Measurements from ENCODE around the gene OGFOD3. TPM values are rescaled to one million over a fixed set of nuclear protein-coding genes. Genes with fewer than 3 reads are reported as not detected.

OGFOD3 gene
- total RNA-seq, 1 donor from 2014 or later = 34.7 TPM

GRCh38 chr17:82405051-82405450 is 13.3 kb downstream of the OGFOD3 start:
- Mint-ChIP-seq H3K27ac (no peak overlapping the region), H3K9me3 (no peaks in the 10 kb centered on the region), H3K36me3 (ENCODE audit: low read depth) (peaks cover 23% of the 10 kb centered on the region), H3K4me1 (ENCODE audit: low read depth) (peaks cover 19% of the 10 kb centered on the region), H3K27me3 (ENCODE audit: insufficient read depth) (no peaks in the 10 kb centered on the region), H3K4me3 (no peak overlapping the region)
- no peak for DNase-seq (ENCODE audit: low spot score)
- intact Hi-C loops (cut with micrococcal nuclease) = no loop called here

- no peak overlapping the region for H3K4me3 Mint-ChIP-seq
- H3K27ac Mint-ChIP-seq = no peak overlapping the region
- H3K9me3 Mint-ChIP-seq = no peaks in the 10 kb centered on the region
- H3K4me1 Mint-ChIP-seq (ENCODE audit: low read depth) = peaks cover 20% of the 10 kb centered on the region
- H3K36me3 Mint-ChIP-seq (ENCODE audit: low read depth) = peaks cover 27% of the 10 kb centered on the region
- H3K27me3 Mint-ChIP-seq (ENCODE audit: insufficient read depth) = no peaks in the 10 kb centered on the region
- no peak for DNase-seq (ENCODE audit: low spot score)
- intact Hi-C loops (cut with micrococcal nuclease) = no loop called here
Observed at GRCh38 chr17:82403662-82404660, 14.4 kb downstream of the OGFOD3 start.

DNA sequence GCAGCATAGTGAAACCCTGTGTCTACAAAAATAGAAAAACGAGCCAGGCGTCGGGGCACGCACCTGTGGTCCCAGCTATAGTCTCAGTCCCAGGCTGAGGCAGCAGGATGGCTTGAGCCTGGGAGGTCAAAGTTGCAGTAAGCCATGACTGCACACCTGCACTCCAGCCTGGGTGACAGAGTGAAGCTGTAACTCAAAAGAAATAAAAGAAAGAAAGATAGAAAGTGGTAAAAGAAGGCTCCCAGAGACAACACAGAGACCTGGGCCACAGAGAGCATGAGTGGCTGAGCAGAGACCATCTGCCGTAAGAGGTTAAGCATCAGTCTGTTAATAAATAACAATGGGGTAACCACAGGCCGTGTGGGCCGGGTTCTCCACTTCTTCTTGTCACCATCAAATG is 15.5 kb downstream of the OGFOD3 start:
- H3K4me3 Mint-ChIP-seq = no peak overlapping the region
- no peak overlapping the region for H3K27ac Mint-ChIP-seq
- intact Hi-C loops (cut with micrococcal nuclease) = no loop called here

GRCh38 chr17:82400830-82401229 is 17.6 kb downstream of the OGFOD3 start:
- intact Hi-C loops (cut with micrococcal nuclease) = no loop called here
- H3K27ac Mint-ChIP-seq = peak overlapping the region; percentile 69
- no peaks in the 10 kb centered on the region for H3K9me3 Mint-ChIP-seq

More for the DNA sequence above, 15.5 kb downstream of the OGFOD3 start:
- H3K4me1 Mint-ChIP-seq (ENCODE audit: low read depth) = peaks cover 20% of the 10 kb centered on the region
- no peaks in the 10 kb centered on the region for H3K27me3 Mint-ChIP-seq (ENCODE audit: insufficient read depth)
- no peak for DNase-seq (ENCODE audit: low spot score)
- H3K9me3 Mint-ChIP-seq = no peaks in the 10 kb centered on the region
- H3K36me3 Mint-ChIP-seq (ENCODE audit: low read depth) = peaks cover 27% of the 10 kb centered on the region

GRCh38 chr17:82400206-82400605 is 18.2 kb downstream of the OGFOD3 start:
- Mint-ChIP-seq H3K27ac (no peak overlapping the region), H3K4me3 (no peak overlapping the region), H3K4me1 (ENCODE audit: low read depth) (peaks cover 20% of the 10 kb centered on the region), H3K9me3 (no peaks in the 10 kb centered on the region), H3K27me3 (ENCODE audit: insufficient read depth) (no peaks in the 10 kb centered on the region), H3K36me3 (ENCODE audit: low read depth) (peaks cover 21% of the 10 kb centered on the region)
- no peak for DNase-seq (ENCODE audit: low spot score)
- intact Hi-C loops (cut with micrococcal nuclease) = no loop called here

More at GRCh38 chr17:82400830-82401229, 17.6 kb downstream of the OGFOD3 start:
- H3K27me3 Mint-ChIP-seq (ENCODE audit: insufficient read depth) = no peaks in the 10 kb centered on the region
- peak; percentile 62 for DNase-seq (ENCODE audit: low spot score)
- H3K4me1 Mint-ChIP-seq (ENCODE audit: low read depth) = peaks cover 20% of the 10 kb centered on the region
- H3K4me3 Mint-ChIP-seq = peak overlapping the region; percentile 78
- peaks cover 22% of the 10 kb centered on the region for H3K36me3 Mint-ChIP-seq (ENCODE audit: low read depth)

GRCh38 chr17:82399601-82400101 is 18.7 kb downstream of the OGFOD3 start:
- Mint-ChIP-seq H3K36me3 (ENCODE audit: low read depth) (peaks cover 20% of the 10 kb centered on the region), H3K27me3 (ENCODE audit: insufficient read depth) (no peaks in the 10 kb centered on the region), H3K9me3 (no peaks in the 10 kb centered on the region), H3K4me1 (ENCODE audit: low read depth) (peaks cover 20% of the 10 kb centered on the region), H3K27ac (no peak overlapping the region), H3K4me3 (no peak overlapping the region)
- intact Hi-C loops (cut with micrococcal nuclease) = no loop called here
- DNase-seq (ENCODE audit: low spot score) = no peak

- H3K4me1 Mint-ChIP-seq (ENCODE audit: low read depth) = peaks cover 20% of the 10 kb centered on the region
- H3K36me3 Mint-ChIP-seq (ENCODE audit: low read depth) = peaks cover 20% of the 10 kb centered on the region
- H3K27ac Mint-ChIP-seq = no peak overlapping the region
- intact Hi-C loops (cut with micrococcal nuclease) = no loop called here
- no peaks in the 10 kb centered on the region for H3K9me3 Mint-ChIP-seq
- no peak for DNase-seq (ENCODE audit: low spot score)
- H3K4me3 Mint-ChIP-seq = no peak overlapping the region
- H3K27me3 Mint-ChIP-seq (ENCODE audit: insufficient read depth) = no peaks in the 10 kb centered on the region
Observed at GRCh38 chr17:82399041-82399441, 19.3 kb downstream of the OGFOD3 start.

GRCh38 chr17:82397449-82398335 is 20.7 kb downstream of the OGFOD3 start:
- Mint-ChIP-seq H3K27me3 (ENCODE audit: insufficient read depth) (no peaks in the 10 kb centered on the region), H3K9me3 (no peaks in the 10 kb centered on the region), H3K4me3 (no peak overlapping the region), H3K4me1 (ENCODE audit: low read depth) (peaks cover 15% of the 10 kb centered on the region), H3K36me3 (ENCODE audit: low read depth) (peaks cover 13% of the 10 kb centered on the region), H3K27ac (no peak overlapping the region)
- DNase-seq (ENCODE audit: low spot score) = no peak
- intact Hi-C loops (cut with micrococcal nuclease) = no loop called here

DNA sequence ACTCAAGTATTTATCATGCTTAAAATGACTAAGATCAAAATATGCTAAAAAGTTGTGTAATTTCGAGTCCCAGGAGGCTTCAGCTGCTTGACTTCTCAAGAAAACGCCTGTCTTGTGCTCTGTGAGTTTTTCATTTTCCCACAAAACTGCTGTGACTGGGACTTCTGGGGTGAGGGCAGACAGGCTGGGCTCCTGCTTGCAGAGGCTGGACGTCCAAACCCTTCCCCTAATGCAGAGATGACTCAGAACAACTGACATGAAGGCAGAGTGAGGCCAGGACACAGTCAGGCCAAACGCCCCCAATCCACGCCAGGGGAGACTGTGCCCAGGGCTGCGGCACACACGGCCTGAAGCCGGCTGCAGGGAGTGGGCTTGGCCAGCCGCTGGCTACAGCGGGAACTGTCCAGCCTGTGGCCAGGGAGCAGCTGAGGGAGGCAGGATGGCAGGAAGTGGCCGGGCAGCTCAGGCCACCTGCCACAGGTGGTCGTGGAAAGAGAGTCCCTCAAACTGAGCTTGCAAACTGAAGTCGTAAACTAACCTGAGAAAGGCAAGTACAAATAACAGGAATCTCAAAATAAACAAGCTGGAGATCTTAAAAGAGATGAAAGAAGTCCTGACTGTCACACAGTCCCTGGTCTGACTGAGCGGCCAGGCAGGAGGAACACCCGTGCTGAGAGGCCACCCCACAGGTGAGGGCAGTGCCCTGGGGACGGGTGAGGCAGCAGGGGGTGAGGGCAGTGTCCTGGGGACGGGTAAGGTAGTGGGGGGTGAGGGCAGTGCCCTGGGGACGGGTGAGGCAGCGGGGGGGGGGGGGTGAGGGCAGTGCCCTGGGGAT is 21.6 kb downstream of the OGFOD3 start:
- Mint-ChIP-seq H3K4me1 (ENCODE audit: low read depth) (peaks cover 13% of the 10 kb centered on the region), H3K27ac (no peak overlapping the region), H3K4me3 (no peak overlapping the region), H3K36me3 (ENCODE audit: low read depth) (peaks cover 11% of the 10 kb centered on the region), H3K9me3 (no peaks in the 10 kb centered on the region), H3K27me3 (ENCODE audit: insufficient read depth) (no peaks in the 10 kb centered on the region)
- intact Hi-C loops (cut with micrococcal nuclease) = no loop called here
- no peak for DNase-seq (ENCODE audit: low spot score)

DNA sequence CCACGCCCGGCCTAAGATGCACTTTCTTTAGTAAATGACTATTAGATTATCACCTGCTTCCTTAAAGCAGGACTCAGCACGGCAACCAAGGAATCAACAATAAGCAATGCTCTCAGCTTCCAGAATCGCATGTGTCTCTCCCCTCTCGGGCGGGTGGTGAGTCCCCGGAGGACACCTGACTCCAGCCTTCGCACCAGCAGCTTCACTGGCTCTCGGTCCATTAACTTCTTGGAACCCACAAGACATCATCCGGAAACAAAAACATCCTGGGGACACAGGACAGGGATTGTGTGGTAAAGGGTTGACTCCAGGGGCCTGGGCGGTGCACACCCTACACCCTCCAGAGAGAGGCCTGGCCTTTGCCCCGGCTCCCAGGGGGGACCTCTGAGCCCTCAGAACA is 24.1 kb downstream of the OGFOD3 start:
- Mint-ChIP-seq H3K4me1 (ENCODE audit: low read depth) (no peaks in the 10 kb centered on the region), H3K27me3 (ENCODE audit: insufficient read depth) (no peaks in the 10 kb centered on the region), H3K36me3 (ENCODE audit: low read depth) (no peaks in the 10 kb centered on the region), H3K27ac (no peak overlapping the region), H3K9me3 (no peaks in the 10 kb centered on the region), H3K4me3 (no peak overlapping the region)
- no peak for DNase-seq (ENCODE audit: low spot score)
- intact Hi-C loops (cut with micrococcal nuclease) = no loop called here

DNA sequence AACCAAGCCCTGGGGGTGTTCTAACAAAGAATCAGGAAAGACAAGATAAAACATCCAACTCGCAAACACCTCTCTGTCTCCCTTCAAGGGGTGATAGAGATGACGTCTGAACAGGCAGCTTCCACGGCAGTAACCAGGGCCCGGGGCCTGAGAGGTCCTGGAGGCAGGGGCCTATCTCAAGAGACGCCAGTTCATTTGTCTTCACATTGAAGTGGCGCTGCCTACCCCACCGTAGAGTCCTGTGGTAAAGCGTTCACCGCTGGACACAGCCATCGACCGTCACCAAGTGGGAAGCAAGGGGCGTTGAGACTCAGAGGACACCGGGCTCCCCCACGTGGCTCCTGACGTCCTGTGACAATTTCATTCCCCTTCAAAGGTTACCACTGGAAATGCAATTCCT is 25.4 kb downstream of the OGFOD3 start:
- Mint-ChIP-seq H3K36me3 (ENCODE audit: low read depth) (no peaks in the 10 kb centered on the region), H3K4me1 (ENCODE audit: low read depth) (no peaks in the 10 kb centered on the region), H3K4me3 (no peak overlapping the region), H3K27ac (no peak overlapping the region), H3K27me3 (ENCODE audit: insufficient read depth) (no peaks in the 10 kb centered on the region), H3K9me3 (no peaks in the 10 kb centered on the region)
- intact Hi-C loops (cut with micrococcal nuclease) = no loop called here
- no peak for DNase-seq (ENCODE audit: low spot score)

DNA sequence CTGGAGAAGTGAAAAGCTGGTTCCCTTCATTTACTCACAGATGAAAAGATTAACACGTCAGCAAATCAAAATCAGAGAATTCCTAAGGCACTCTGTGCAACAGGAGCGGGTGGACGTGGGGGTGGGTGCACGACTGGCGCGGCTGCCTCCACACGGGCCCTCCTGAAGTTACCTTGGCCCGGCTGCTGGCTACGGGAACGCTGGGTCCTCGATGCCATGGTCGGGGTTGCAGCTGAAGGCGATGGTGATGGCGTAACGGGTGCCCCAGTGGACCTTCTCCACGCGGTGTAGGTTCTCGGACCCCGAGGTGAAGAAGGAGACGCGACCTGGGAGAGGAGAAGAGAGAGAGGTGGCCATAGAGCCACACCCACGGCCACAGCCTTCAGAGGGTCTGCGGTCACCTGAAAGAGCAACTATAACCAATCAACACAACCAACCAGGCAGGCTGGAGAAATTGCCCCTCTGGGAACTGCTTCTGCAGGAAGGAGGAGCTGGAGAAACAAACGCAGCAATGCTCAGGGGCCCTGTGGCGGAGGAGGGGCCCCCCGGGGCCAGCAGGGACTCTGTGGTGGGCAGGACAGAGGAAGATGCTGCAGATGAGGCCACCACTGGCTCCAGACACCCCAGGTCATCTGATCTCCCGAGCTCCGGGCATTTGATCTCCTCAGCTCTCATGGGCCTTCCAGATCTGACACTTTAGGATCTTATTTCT is 26.0 kb downstream of the OGFOD3 start:
- Mint-ChIP-seq H3K27ac (no peak overlapping the region), H3K4me3 (no peak overlapping the region), H3K9me3 (no peaks in the 10 kb centered on the region), H3K36me3 (ENCODE audit: low read depth) (no peaks in the 10 kb centered on the region), H3K27me3 (ENCODE audit: insufficient read depth) (no peaks in the 10 kb centered on the region), H3K4me1 (ENCODE audit: low read depth) (peaks cover 3% of the 10 kb centered on the region)
- intact Hi-C loops (cut with micrococcal nuclease) = no loop called here
- DNase-seq (ENCODE audit: low spot score) = no peak
